ENCODE data around the gene TMCC1. TPM values are rescaled to one million over a fixed set of nuclear protein-coding genes. Genes with fewer than 3 reads are reported as not detected.

Gene TMCC1
- total RNA-seq, 1 experiment from 2014 or later = 5.9 TPM

- DNase-seq (ENCODE audit: low read depth) = no peak
- in situ Hi-C loops (cut with HindIII; ENCODE audit: low pct_unique_long_range_greater_than_20kb, low sequenced_read_pairs) = no loop called here
Observed at GRCh38 chr3:129603991-129604749, 289.3 kb downstream of the TMCC1 start.

DNA sequence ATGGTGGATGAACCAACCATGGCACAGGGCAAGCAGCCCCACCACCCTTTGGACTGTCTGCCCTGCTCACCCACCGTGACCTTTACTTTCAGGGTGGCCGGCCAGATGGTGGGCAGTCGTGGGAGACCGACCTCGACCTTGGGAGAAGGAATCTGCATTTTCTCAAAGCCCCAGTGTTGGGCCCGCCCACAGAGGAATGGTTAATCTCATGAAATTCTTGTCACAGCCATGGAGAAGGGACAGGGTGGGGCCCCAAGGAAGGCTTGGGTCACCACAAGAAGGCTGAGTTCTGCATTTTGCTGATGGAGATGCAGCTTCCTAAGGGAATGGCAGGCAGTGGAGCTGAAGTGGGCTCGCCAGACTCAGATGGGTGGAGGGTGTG, 290.0 kb downstream of the TMCC1 start:
- in situ Hi-C loops (cut with HindIII; ENCODE audit: low pct_unique_long_range_greater_than_20kb, low sequenced_read_pairs) = no loop called here
- no peak for DNase-seq (ENCODE audit: low read depth)

GRCh38 chr3:129602730-129603560, 290.6 kb downstream of the TMCC1 start:
- peak; percentile 91 for DNase-seq (ENCODE audit: low read depth)
- in situ Hi-C loops (cut with HindIII; ENCODE audit: low pct_unique_long_range_greater_than_20kb, low sequenced_read_pairs) = no loop called here

DNA sequence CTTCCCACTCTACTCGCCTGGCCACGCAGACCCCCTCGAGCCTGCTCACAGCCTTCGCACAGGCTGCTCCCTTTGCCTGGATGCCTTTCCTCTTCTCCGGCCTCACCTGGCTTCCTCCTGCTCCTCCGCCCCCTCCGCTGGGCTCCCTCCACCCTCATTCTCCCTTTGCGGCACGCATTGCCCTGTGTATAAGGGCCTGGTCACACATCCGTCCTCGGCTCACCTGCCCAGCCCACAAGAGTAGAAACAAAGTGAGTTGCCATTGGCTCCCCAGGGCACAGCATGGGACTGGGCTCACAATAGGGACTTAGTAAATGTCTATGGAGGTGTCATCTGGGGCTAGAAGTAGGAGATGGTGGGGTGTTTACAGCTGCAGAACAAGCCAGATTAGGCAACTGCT, 291.2 kb downstream of the TMCC1 start:
- in situ Hi-C loops (cut with HindIII; ENCODE audit: low pct_unique_long_range_greater_than_20kb, low sequenced_read_pairs) = no loop called here
- no peak for DNase-seq (ENCODE audit: low read depth)

GRCh38 chr3:129601713-129602112, 291.8 kb downstream of the TMCC1 start:
- in situ Hi-C loops (cut with HindIII; ENCODE audit: low pct_unique_long_range_greater_than_20kb, low sequenced_read_pairs) = no loop called here
- DNase-seq (ENCODE audit: low read depth) = no peak

DNA sequence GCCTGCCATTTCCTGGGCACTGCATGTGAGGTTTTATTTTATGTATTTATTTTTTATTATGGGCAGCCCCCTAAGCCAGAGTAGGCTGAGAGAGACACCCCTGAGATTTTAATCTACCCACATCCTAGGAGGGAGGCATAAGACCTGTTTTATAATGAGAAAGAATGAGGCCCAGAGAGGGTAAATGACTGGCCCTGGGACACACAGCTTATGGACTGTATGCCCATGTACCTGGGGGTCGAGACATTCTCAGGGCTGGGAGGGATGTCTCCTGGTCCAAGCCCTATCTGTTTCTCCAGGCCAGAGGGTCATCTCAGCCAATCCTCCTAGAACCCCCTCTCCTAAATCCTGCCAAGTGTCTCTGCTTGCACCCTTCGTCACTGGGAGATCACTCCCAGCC, 293.2 kb downstream of the TMCC1 start:
- DNase-seq (ENCODE audit: low read depth) = no peak
- in situ Hi-C loops (cut with HindIII; ENCODE audit: low pct_unique_long_range_greater_than_20kb, low sequenced_read_pairs) = no loop called here

DNA sequence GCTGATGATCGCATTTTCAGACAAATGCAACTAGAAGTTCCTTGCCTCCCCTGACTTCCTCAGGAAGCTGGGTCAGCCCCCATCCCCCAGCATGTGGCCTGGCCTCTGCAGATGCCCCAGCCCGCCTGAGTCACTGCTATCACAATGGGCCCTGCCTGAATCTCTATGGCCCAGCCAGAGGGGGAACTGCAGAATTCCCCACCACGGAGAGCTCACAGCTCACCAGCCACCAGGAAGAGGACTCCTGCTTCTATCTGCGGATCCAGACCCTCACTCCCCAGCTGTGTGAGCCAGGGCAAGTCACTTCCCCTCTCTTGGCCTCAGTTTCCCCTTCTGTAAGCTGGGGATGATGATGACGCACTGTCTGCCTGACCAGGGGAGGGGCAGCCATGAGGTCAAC, 293.9 kb downstream of the TMCC1 start:
- peak; percentile 26 for DNase-seq (ENCODE audit: low read depth)
- in situ Hi-C loops (cut with HindIII; ENCODE audit: low pct_unique_long_range_greater_than_20kb, low sequenced_read_pairs) = no loop called here

DNA sequence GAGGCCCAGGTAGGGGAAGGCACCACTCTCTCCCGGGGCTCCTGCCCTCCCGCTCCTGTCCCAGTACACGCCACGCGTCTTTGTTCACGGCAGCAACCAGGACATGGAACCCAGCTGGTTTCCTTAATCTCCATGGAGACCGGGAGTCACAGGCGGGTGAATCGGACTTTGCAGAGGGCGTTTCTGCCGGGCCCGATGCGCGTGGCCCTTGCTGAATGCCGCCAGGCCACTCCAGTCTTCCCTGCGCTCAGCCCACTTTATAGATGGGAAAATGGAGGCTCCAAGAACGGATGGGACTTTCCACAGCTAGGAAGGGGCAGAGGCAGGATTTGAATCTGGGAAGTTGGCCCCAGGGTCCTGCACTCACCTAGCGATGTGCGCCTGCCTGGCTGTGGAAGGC, 294.4 kb downstream of the TMCC1 start:
- in situ Hi-C loops (cut with HindIII; ENCODE audit: low pct_unique_long_range_greater_than_20kb, low sequenced_read_pairs) = no loop called here
- DNase-seq (ENCODE audit: low read depth) = no peak

DNA sequence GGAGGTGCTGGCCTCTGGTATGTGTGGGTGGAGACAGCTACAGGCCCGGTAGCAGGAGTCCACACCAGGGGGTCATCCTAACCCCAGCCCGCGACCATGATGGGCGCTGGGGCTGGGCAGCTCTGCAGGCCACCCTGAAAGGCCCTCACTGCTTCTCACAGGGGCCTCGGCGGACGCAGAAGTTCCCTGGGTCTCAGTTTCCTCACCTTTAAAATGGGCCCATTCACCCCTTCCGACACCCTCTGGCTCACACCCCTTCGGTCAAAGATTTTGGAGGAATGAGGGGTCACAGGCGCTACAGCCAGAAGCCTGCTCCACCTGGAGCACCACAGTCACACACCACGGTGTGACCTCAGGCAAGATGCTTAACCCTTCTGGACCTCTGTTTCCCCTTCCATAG, 295.0 kb downstream of the TMCC1 start:
- no peak for DNase-seq (ENCODE audit: low read depth)
- in situ Hi-C loops (cut with HindIII; ENCODE audit: low pct_unique_long_range_greater_than_20kb, low sequenced_read_pairs) = no loop called here

DNA sequence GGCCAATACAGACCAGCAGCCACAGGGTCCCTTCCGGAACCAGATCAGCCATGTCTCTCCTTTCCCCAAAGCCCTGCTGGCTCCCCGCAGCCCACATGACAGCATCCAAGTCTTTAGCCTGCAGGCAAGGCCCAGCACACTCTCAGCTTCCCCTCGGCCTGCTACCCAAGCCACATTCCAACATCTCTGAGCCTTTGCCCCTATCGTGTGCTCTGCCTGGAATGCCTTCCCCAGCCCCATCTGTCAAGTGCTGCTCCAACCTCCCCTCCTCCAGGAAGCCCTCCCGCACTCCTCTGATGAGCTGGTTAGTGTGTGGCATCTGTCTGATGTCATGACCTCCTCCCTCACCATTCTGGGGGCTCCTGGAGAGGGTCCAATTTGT, 295.5 kb downstream of the TMCC1 start:
- no peak for DNase-seq (ENCODE audit: low read depth)
- in situ Hi-C loops (cut with HindIII; ENCODE audit: low pct_unique_long_range_greater_than_20kb, low sequenced_read_pairs) = no loop called here

Other genes with a start within 250 kb of the TMCC1 start
- not detected in 2 replicates for gene TRH, start 81.0 kb upstream of the TMCC1 start, total RNA-seq (2014; rRNA removed; shearing (Covaris generic); ENCODE audit: low replicate concordance)
- gene ALG1L2, start 188.1 kb upstream of the TMCC1 start, total RNA-seq (2014; rRNA removed; shearing (Covaris generic); ENCODE audit: low replicate concordance) = not detected in 2 replicates

Data from Caki2 (cell line).